Gastroesophageal sphincter (tissue), 3 donors: ENCODE measurements around the gene STEAP3.

Source experiments
- POLR2AphosphoS5 ChIP-seq: sonication (generic); formaldehyde crosslinking; IDR thresholded peaks from one replicate; pipeline ENCODE4 v1.6.1; 2017; ENCODE audit warnings: antibody characterized with exemption
- TF ChIP-seq, protein P1 (sequence below), 4 experiments: fragments of 200-600 bp in 2 of 4; fragments of 450-650 bp in 2 of 4; sonication (generic) in 1 of 4; IDR thresholded peaks; one replicate each; pipeline ENCODE4 v1.5.1; 2017 to 2019; ENCODE audit warnings: antibody characterized with exemption in 4 of 4, mild to moderate bottlenecking in 2 of 4, moderate library complexity in 2 of 4

DNA sequence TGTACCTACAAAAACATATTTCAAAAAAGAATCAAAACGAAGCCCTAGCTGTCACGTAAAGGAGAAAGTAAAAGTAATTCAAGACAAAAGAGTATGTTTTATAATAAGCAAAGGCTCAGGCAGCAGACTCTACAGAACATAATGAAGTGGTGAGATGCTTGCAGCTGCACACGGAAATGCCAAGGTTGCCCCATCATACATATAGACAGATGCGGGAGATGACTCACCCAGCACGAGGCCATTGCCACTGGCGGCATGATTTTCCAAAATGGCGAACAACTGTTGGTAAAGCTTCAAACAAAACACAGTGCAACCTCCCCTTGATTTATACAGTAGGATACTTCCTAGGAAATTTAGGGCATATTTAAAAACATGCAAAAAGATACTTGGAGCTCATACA lies 39.1 kb upstream of the STEAP3 start:
- TF ChIP-seq POLR2AphosphoS5 = no peak
- TF ChIP-seq, protein P1, sequence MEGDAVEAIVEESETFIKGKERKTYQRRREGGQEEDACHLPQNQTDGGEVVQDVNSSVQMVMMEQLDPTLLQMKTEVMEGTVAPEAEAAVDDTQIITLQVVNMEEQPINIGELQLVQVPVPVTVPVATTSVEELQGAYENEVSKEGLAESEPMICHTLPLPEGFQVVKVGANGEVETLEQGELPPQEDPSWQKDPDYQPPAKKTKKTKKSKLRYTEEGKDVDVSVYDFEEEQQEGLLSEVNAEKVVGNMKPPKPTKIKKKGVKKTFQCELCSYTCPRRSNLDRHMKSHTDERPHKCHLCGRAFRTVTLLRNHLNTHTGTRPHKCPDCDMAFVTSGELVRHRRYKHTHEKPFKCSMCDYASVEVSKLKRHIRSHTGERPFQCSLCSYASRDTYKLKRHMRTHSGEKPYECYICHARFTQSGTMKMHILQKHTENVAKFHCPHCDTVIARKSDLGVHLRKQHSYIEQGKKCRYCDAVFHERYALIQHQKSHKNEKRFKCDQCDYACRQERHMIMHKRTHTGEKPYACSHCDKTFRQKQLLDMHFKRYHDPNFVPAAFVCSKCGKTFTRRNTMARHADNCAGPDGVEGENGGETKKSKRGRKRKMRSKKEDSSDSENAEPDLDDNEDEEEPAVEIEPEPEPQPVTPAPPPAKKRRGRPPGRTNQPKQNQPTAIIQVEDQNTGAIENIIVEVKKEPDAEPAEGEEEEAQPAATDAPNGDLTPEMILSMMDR (IDR thresholded peaks at IDR 0.05) = no peak
